ENCODE data around the gene EYA4. TPM values are rescaled to one million over a fixed set of nuclear protein-coding genes. Genes with fewer than 3 reads are reported as not detected.

EYA4 gene
- total and polyA plus RNA-seq, 2 donors (not counting 3 experiments of a cell fraction or from before 2014, with no cell fraction given): not detected

DNA sequence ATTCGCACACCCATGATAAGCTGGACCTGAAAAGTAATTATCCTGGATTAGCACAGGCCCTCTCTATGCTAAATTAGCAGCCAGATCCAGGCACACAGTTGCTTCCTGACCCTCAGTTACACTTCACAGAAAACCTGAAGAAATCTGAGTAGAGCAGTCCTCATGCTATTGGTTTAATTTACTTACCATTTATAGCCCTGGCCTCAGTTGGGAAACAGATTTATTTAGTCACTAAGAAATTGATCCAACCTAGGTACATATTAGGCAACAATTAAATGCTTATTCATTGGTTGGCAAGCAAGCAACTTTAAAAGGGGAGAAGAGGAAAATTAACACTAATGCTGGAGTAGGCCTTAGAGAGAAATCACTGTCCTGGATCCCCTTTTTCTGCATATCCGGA is 15.6 kb upstream of the EYA4 start:
- no peak overlapping the region for H2AFZ ChIP-seq (ENCODE audit: low read depth, low read length)
- TF ChIP-seq EZH2 (IDR thresholded peaks at IDR 0.05; ENCODE audit: borderline replicate concordance, low read depth, low read length, severe bottlenecking) (no peak), JUN (IDR thresholded peaks at IDR 0.05; ENCODE audit: borderline replicate concordance, insufficient read depth, insufficient read length, low read depth) (no peak)
- no TSS peak for BruUV-seq (replicated peaks)
- ChIA-PET CTCF (no interaction called here), POLR2A (no interaction called here)
- H3K27me3 ChIP-seq (ENCODE audit: control insufficient read depth in 2 of 2, insufficient read depth in 2 of 2, low read length in 2 of 2): peaks cover 1% of the 10 kb centered on the region in 2 experiments
- no peak overlapping the region for H3K27ac ChIP-seq (ENCODE audit: insufficient read depth, low read depth, low read length)
- dilution Hi-C loops (cut with MboI; ENCODE audit: extremely low pct_ligation_motif_present, low sequenced_read_pairs): no loop called here
- FAIRE-seq (no peak), DNase-seq (ENCODE audit: low read depth, low spot score) (no peak)
- H3K36me3 ChIP-seq (ENCODE audit: control insufficient read depth in 2 of 2, extremely low read depth in 1 of 2, insufficient read depth in 2 of 2, low read length in 2 of 2): no peaks in the 10 kb centered on the region
- no peaks in the 10 kb centered on the region for H4K20me1 ChIP-seq (replicated peaks; ENCODE audit: control insufficient read depth, extremely low read depth, insufficient read depth, low read length)
- intact Hi-C loops (cut with micrococcal nuclease): no loop called here
- no peaks in the 10 kb centered on the region for H3K79me2 ChIP-seq (ENCODE audit: control insufficient read depth, insufficient read depth, low read length)
- no peak overlapping the region for H3K4me3 ChIP-seq (replicated peaks in 1 of 3; ENCODE audit: insufficient read depth in 1 of 3, low read depth in 1 of 3, low read length in 3 of 3)
- no peaks in the 10 kb centered on the region for H3K4me1 ChIP-seq (ENCODE audit: control insufficient read depth, extremely low read depth, insufficient read depth, low read length)
- H3K9me3 ChIP-seq (replicated peaks; ENCODE audit: control insufficient read depth, insufficient read depth, low read length): no peaks in the 10 kb centered on the region
- H3K9me1 ChIP-seq (replicated peaks; ENCODE audit: control insufficient read depth, extremely low read depth, insufficient read depth, low read length): no peaks in the 10 kb centered on the region
- H3K9ac ChIP-seq (replicated peaks; ENCODE audit: extremely low read depth, insufficient read depth, low read length): no peak overlapping the region
- no peak overlapping the region for H3K4me2 ChIP-seq (ENCODE audit: insufficient read depth, low read length)

DNA sequence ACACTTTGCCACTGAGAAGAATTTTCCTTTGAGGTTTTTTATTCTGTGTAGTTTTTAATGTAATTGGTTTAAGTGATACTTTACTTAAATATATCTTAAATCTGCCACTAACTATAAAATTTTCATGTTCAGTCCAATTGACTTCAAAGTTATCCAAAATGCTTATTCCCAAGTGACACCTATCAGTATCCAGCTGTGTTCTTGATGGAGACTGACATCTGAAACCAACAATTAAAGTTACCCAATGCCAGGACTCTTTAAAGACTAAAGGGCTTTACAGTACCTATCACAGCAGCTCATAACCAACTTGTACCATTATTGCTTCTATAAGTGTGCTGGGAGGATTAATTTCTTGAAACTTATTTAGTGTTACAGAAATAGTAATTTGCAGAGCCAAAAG is 13.8 kb upstream of the EYA4 start:
- intact Hi-C loops (cut with micrococcal nuclease): no loop called here
- ChIA-PET CTCF (no interaction called here), POLR2A (no interaction called here)
- Histone ChIP-seq H3K27me3 (ENCODE audit: control insufficient read depth in 2 of 2, insufficient read depth in 2 of 2, low read length in 2 of 2) (peaks cover 1 to 2% of the 10 kb centered on the region in 2 experiments), H3K4me1 (ENCODE audit: control insufficient read depth, extremely low read depth, insufficient read depth, low read length) (no peaks in the 10 kb centered on the region), H3K9me3 (replicated peaks; ENCODE audit: control insufficient read depth, insufficient read depth, low read length) (no peaks in the 10 kb centered on the region), H3K27ac (ENCODE audit: insufficient read depth, low read depth, low read length) (no peak overlapping the region), H3K4me3 (replicated peaks in 1 of 3; ENCODE audit: insufficient read depth in 1 of 3, low read depth in 1 of 3, low read length in 3 of 3) (no peak overlapping the region), H3K79me2 (ENCODE audit: control insufficient read depth, insufficient read depth, low read length) (no peaks in the 10 kb centered on the region), H2AFZ (ENCODE audit: low read depth, low read length) (no peak overlapping the region), H3K36me3 (ENCODE audit: control insufficient read depth in 2 of 2, extremely low read depth in 1 of 2, insufficient read depth in 2 of 2, low read length in 2 of 2) (no peaks in the 10 kb centered on the region), H3K4me2 (ENCODE audit: insufficient read depth, low read length) (no peak overlapping the region), H4K20me1 (replicated peaks; ENCODE audit: control insufficient read depth, extremely low read depth, insufficient read depth, low read length) (no peaks in the 10 kb centered on the region), H3K9me1 (replicated peaks; ENCODE audit: control insufficient read depth, extremely low read depth, insufficient read depth, low read length) (no peaks in the 10 kb centered on the region), H3K9ac (replicated peaks; ENCODE audit: extremely low read depth, insufficient read depth, low read length) (no peak overlapping the region)
- no peak for FAIRE-seq
- DNase-seq (ENCODE audit: low read depth, low spot score): no peak
- no TSS peak for BruUV-seq (replicated peaks)
- TF ChIP-seq FOS (IDR thresholded peaks at IDR 0.05; ENCODE audit: borderline replicate concordance, insufficient read depth, low read length) (no peak), EZH2 (IDR thresholded peaks at IDR 0.05; ENCODE audit: borderline replicate concordance, low read depth, low read length, severe bottlenecking) (no peak), JUN (IDR thresholded peaks at IDR 0.05; ENCODE audit: borderline replicate concordance, insufficient read depth, insufficient read length, low read depth) (no peak), POLR2A (IDR thresholded peaks at IDR 0.05; ENCODE audit: low read depth, low read length) (no peak), MYC (IDR thresholded peaks at IDR 0.05; ENCODE audit: low read depth, low read length) (no peak), GATA2 (IDR thresholded peaks at IDR 0.05; ENCODE audit: insufficient read depth, insufficient read length, low read depth, low read length) (no peak), POLR2AphosphoS5 (IDR thresholded peaks at IDR 0.05; ENCODE audit: insufficient read depth, low read depth, low read length) (no peak)
- TF ChIP-seq, protein P1, sequence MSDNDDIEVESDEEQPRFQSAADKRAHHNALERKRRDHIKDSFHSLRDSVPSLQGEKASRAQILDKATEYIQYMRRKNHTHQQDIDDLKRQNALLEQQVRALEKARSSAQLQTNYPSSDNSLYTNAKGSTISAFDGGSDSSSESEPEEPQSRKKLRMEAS (IDR thresholded peaks at IDR 0.05; ENCODE audit: insufficient read depth, insufficient read length): no peak
- TF ChIP-seq, protein P2, sequence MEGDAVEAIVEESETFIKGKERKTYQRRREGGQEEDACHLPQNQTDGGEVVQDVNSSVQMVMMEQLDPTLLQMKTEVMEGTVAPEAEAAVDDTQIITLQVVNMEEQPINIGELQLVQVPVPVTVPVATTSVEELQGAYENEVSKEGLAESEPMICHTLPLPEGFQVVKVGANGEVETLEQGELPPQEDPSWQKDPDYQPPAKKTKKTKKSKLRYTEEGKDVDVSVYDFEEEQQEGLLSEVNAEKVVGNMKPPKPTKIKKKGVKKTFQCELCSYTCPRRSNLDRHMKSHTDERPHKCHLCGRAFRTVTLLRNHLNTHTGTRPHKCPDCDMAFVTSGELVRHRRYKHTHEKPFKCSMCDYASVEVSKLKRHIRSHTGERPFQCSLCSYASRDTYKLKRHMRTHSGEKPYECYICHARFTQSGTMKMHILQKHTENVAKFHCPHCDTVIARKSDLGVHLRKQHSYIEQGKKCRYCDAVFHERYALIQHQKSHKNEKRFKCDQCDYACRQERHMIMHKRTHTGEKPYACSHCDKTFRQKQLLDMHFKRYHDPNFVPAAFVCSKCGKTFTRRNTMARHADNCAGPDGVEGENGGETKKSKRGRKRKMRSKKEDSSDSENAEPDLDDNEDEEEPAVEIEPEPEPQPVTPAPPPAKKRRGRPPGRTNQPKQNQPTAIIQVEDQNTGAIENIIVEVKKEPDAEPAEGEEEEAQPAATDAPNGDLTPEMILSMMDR (IDR thresholded peaks at IDR 0.05; ENCODE audit: extremely low read depth in 1 of 2, insufficient read depth in 1 of 2, low read depth in 1 of 2, low read length in 2 of 2): no peak
- dilution Hi-C loops (cut with MboI; ENCODE audit: extremely low pct_ligation_motif_present, low sequenced_read_pairs): no loop called here
